Measurements from ENCODE around the gene EIF3D.

DNA sequence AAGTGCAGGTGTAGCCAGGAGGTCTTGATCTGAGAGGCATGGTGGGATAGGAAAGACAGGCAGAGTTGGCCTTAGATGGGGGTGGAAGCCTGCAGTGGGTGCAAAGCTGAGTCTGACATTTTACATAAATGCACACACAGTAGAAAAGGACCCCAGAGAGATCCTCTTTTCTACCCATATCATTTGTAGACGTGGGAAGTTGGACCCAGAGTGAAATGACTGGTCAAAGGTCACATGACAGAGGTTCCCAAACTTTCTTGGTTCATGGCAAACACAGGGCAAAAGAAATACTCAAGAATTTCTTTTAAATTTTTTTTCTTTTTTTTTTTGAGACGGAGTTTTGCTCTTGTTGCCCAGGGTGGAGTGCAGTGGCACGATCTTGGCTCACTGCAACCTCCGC is 16.0 kb downstream of the EIF3D start:
- TF ChIP-seq, protein P1, sequence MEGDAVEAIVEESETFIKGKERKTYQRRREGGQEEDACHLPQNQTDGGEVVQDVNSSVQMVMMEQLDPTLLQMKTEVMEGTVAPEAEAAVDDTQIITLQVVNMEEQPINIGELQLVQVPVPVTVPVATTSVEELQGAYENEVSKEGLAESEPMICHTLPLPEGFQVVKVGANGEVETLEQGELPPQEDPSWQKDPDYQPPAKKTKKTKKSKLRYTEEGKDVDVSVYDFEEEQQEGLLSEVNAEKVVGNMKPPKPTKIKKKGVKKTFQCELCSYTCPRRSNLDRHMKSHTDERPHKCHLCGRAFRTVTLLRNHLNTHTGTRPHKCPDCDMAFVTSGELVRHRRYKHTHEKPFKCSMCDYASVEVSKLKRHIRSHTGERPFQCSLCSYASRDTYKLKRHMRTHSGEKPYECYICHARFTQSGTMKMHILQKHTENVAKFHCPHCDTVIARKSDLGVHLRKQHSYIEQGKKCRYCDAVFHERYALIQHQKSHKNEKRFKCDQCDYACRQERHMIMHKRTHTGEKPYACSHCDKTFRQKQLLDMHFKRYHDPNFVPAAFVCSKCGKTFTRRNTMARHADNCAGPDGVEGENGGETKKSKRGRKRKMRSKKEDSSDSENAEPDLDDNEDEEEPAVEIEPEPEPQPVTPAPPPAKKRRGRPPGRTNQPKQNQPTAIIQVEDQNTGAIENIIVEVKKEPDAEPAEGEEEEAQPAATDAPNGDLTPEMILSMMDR (IDR thresholded peaks at IDR 0.05; ENCODE audit: low read depth, low read length, poor library complexity, severe bottlenecking) = no peak
- TF ChIP-seq EZH2phosphoT487 (IDR thresholded peaks at IDR 0.05; ENCODE audit: borderline replicate concordance, low read length) = no peak
